Fibroblast of lung (primary cell): Measurements from ENCODE around the gene PNMA1.

Experiments
- CTCF ChIP-seq, 2 donors: IDR thresholded peaks in 1 of 2; conservative IDR thresholded peaks in 1 of 2; 1 replicate in 1 of 2; 2 replicates in 1 of 2; pipeline ENCODE4 v1.5.1; 2011 to 2012; ENCODE audit warnings: low read length in 2 of 2, control low read depth in 1 of 2, inconsistent platforms in 1 of 2, low read depth in 1 of 2, mild to moderate bottlenecking in 1 of 2
- EZH2 ChIP-seq: IDR thresholded peaks from 2 replicates; pipeline ENCODE4 v1.5.1; 2012; ENCODE audit warnings: low read length, control low read depth, mild to moderate bottlenecking; ENCODE audit errors: missing control alignments

- TF ChIP-seq CTCF (conservative IDR thresholded peaks at IDR 0.05 in 1 of 2, IDR thresholded peaks at IDR 0.05 in 1 of 2; ENCODE audit: low read depth in 1 of 2, low read length in 2 of 2) (no peak), EZH2 (no peak)
These were observed 1.5 kb upstream of the PNMA1 start for GRCh38 chr14:73715707-73716106.
